GM10248 (cell line): ENCODE results near the gene COL4A2.
"Not testable (repeated sequence)": the region's sequence is repeated elsewhere in the genome, so short reads cannot be mapped to it uniquely, and the experiment has no call there.

Experiments
- CTCF ChIA-PET: fragments of 300-600 bp; sonication (Branson Sonifier 250); formaldehyde crosslinking; extraction: SDS; loops from one replicate; lab custom pipeline; 2021; ENCODE audit warnings: antibody characterized with exemption; lab: Yijun Ruan, JAX
- POLR2A ChIA-PET: fragments of 350-650 bp; sonication (Branson Sonifier 250); formaldehyde crosslinking; extraction: SDS; loops from one replicate; lab custom pipeline; 2020; ENCODE audit warnings: antibody characterized with exemption; lab: Yijun Ruan, JAX
- DNase-seq: peaks from one replicate; pipeline ENCODE4 v3.0.0; 2012; ENCODE audit errors: extremely low spot score
- CTCF ChIP-seq: IDR thresholded peaks from 2 replicates; pipeline ENCODE4 v1.5.1; 2012; ENCODE audit warnings: mild to moderate bottlenecking, low read depth; ENCODE audit errors: extremely low read depth, missing control alignments, control extremely low read depth

The COL4A2 gene

GRCh38 chr13:110496281-110496680 is 189.2 kb downstream of the COL4A2 start:
- no peak for DNase-seq
- ChIA-PET POLR2A (no interaction called here), CTCF (no interaction called here)
- TF ChIP-seq CTCF = no peak

- ChIA-PET POLR2A (no interaction called here), CTCF (no interaction called here)
- no peak for TF ChIP-seq CTCF
- DNase-seq = no peak
Measured at GRCh38 chr13:110497003-110497402, 189.9 kb downstream of the COL4A2 start.

- CTCF ChIA-PET = not testable (repeated sequence)
Measured at GRCh38 chr13:110497896-110498295, 190.8 kb downstream of the COL4A2 start.

GRCh38 chr13:110498327-110498726 is 191.2 kb downstream of the COL4A2 start:
- DNase-seq = no peak
- POLR2A ChIA-PET = no interaction called here
- no peak for TF ChIP-seq CTCF
- CTCF ChIA-PET = no interaction called here

More at GRCh38 chr13:110497896-110498295, 190.8 kb downstream of the COL4A2 start:
- POLR2A ChIA-PET, DNase-seq: not testable (repeated sequence)

- POLR2A ChIA-PET = no interaction called here
Measured at GRCh38 chr13:110498765-110499164, 191.7 kb downstream of the COL4A2 start.

GRCh38 chr13:110499621-110500281 is 192.7 kb downstream of the COL4A2 start:
- ChIA-PET POLR2A (no interaction called here), CTCF (interaction anchor here (1.0 to 1.1 kb wide), 3 partner anchors 9 to 44 kb away, joined by 3 read pairs; no protein-coding TSS in a partner anchor)
- DNase-seq = no peak
- TF ChIP-seq CTCF = no peak

More at GRCh38 chr13:110498765-110499164, 191.7 kb downstream of the COL4A2 start:
- DNase-seq = no peak
- CTCF ChIA-PET = no interaction called here
- no peak for TF ChIP-seq CTCF

- no peak for TF ChIP-seq CTCF
- CTCF ChIA-PET = interaction anchor here (0.9 to 1.1 kb wide), 4 partner anchors 10 to 45 kb away, joined by 3 read pairs; no protein-coding TSS in a partner anchor
- DNase-seq = no peak
- POLR2A ChIA-PET = no interaction called here
Measured at GRCh38 chr13:110500341-110500740, 193.3 kb downstream of the COL4A2 start.
